Keratinocyte (primary cell): Measurements from ENCODE around the gene ERC1.

Experiments
- EZH2 ChIP-seq: IDR thresholded peaks from one replicate; pipeline ENCODE4 v1.6.1; 2012; ENCODE audit warnings: inconsistent platforms, mild to moderate bottlenecking, low read length, moderate library complexity
- TF ChIP-seq, protein P1 (sequence below), 3 experiments: IDR thresholded peaks in 1 of 3; conservative IDR thresholded peaks in 1 of 3; optimal IDR thresholded peaks in 1 of 3; 2 replicates in 2 of 3; 3 replicates in 1 of 3; pipeline versions ENCODE3 to v1.5.1; 2011; ENCODE audit warnings: low read length in 3 of 3, mild to moderate bottlenecking in 3 of 3, moderate library complexity in 2 of 3, control low read depth in 1 of 3, inconsistent platforms in 1 of 3; ENCODE audit not compliant: insufficient read depth in 2 of 3; ENCODE audit errors: extremely low read depth in 1 of 3

DNA sequence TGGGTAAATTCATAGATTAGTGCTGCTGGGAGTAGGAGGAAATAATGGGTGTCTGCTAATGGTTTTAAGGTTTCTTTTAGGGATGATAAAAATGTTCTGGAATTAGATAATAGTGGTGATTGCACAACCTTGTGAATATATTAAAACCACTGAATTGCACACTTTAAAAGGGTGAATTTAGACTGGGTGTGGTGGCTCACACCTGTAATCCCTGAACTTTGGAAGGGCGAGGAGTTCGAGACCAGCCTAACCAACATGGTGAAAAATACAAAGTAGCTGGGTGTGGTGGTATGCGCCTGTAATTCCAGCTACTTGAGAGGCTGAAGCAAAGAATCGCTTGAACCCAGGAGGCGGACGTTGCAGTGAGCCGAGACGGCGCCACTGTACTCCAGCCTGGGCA lies 42.8 kb upstream of the ERC1 start:
- TF ChIP-seq, protein P1, sequence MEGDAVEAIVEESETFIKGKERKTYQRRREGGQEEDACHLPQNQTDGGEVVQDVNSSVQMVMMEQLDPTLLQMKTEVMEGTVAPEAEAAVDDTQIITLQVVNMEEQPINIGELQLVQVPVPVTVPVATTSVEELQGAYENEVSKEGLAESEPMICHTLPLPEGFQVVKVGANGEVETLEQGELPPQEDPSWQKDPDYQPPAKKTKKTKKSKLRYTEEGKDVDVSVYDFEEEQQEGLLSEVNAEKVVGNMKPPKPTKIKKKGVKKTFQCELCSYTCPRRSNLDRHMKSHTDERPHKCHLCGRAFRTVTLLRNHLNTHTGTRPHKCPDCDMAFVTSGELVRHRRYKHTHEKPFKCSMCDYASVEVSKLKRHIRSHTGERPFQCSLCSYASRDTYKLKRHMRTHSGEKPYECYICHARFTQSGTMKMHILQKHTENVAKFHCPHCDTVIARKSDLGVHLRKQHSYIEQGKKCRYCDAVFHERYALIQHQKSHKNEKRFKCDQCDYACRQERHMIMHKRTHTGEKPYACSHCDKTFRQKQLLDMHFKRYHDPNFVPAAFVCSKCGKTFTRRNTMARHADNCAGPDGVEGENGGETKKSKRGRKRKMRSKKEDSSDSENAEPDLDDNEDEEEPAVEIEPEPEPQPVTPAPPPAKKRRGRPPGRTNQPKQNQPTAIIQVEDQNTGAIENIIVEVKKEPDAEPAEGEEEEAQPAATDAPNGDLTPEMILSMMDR (optimal IDR thresholded peaks at IDR 0.05 in 1 of 3, IDR thresholded peaks at IDR 0.05 in 1 of 3, conservative IDR thresholded peaks at IDR 0.05 in 1 of 3; ENCODE audit: extremely low read depth in 1 of 3, insufficient read depth in 2 of 3, low read length in 3 of 3) = no peak
- TF ChIP-seq EZH2 = no peak
